Stomach (tissue), 9 donors: ENCODE data around the gene ZNF768. TPM values are rescaled to one million over a fixed set of nuclear protein-coding genes. Genes with fewer than 3 reads are reported as not detected.

Experiments used
- DNase-seq, 2 donors: peaks; one replicate each; pipeline versions ENCODE4 v3.0.0 to v3.0.0-alpha.2; 2013 to 2019
- H3K27ac ChIP-seq, 5 donors: fragments of 200-600 bp in 4 of 5; sonication (generic) in 4 of 5; one replicate each; pipeline ENCODE4 v1.5.1; 2013 to 2019; ENCODE audit warnings: mild to moderate bottlenecking in 1 of 5, moderate library complexity in 1 of 5
- H3K27me3 ChIP-seq, 3 donors: fragments of 200-600 bp; sonication (generic); one replicate each; pipeline ENCODE4 v1.5.1; 2017 to 2019; ENCODE audit warnings: mixed run types in 1 of 3
- H3K36me3 ChIP-seq, 4 donors: fragments of 200-600 bp; sonication (generic); 1 replicate in 3 of 4; 2 replicates in 1 of 4; pipeline ENCODE4 v1.5.1; 2016 to 2019
- H3K4me1 ChIP-seq, 4 donors: fragments of 200-600 bp; sonication (generic); one replicate each; pipeline ENCODE4 v1.5.1; 2016 to 2019
- H3K4me3 ChIP-seq, 4 donors: fragments of 200-600 bp; sonication (generic) in 3 of 4; one replicate each; pipeline ENCODE4 v1.5.1; 2016 to 2019; ENCODE audit warnings: mild to moderate bottlenecking in 1 of 4
- H3K9me3 ChIP-seq, 4 donors: fragments of 200-600 bp; sonication (generic); one replicate each; pipeline ENCODE4 v1.5.1; 2016 to 2019
- EP300 ChIP-seq: sonication (generic); formaldehyde crosslinking; IDR thresholded peaks from one replicate; pipeline ENCODE4 v1.6.1; 2017; ENCODE audit warnings: antibody characterized with exemption
- POLR2A ChIP-seq, 4 donors: fragments of 450-650 bp; IDR thresholded peaks; one replicate each; pipeline ENCODE4 v1.6.1; 2016; ENCODE audit warnings: antibody characterized with exemption in 4 of 4, control low read depth in 2 of 4, mild to moderate bottlenecking in 1 of 4, moderate library complexity in 1 of 4
- POLR2AphosphoS5 ChIP-seq, 3 donors: sonication (generic); formaldehyde crosslinking; IDR thresholded peaks; one replicate each; pipeline ENCODE4 v1.6.1; 2016; ENCODE audit warnings: antibody characterized with exemption in 3 of 3
- WGBS, 5 donors: extraction: QIAGEN DNeasy Blood & Tissue Kit in 3 of 5; methylation state at CpG; one replicate each; pipeline versions ENCODE4 v1.1.5 to v1.1.7; 2013 to 2018; 5-methylcytosine and 5-hydroxymethylcytosine counted together
- intact Hi-C: fragments of 100-400 bp; cut with DNase I; formaldehyde crosslinking; loops from one replicate; pipeline ENCODE4 v1.15.1; 2023; ENCODE audit warnings: low total_unique reads
- polyA plus RNA-seq, 3 donors: library from polyadenylated mRNA; stranded (reverse); fragments of 200-250 nt; gene quantifications; one replicate each; pipeline ENCODE4 v1.2.3, GENCODE V29; 2013
- total RNA-seq, 5 donors: library from RNA; depleted of rRNA; stranded (reverse); fragments of >200 nt; gene quantifications; one replicate each; pipeline versions ENCODE4 v1.1.0 to v1.2.3, GENCODE V29; 2014 to 2016
- TF ChIP-seq, protein P1 (sequence below), 7 experiments: fragments of 450-650 bp in 4 of 7; fragments of 200-600 bp in 3 of 7; sonication (generic) in 3 of 7; IDR thresholded peaks; one replicate each; pipeline ENCODE4 v1.5.1; 2016 to 2019; ENCODE audit warnings: antibody characterized with exemption in 7 of 7, control low read depth in 2 of 7, mild to moderate bottlenecking in 1 of 7
- donor health status: healthy with polysubstance abuse.
- donor health status: Bipolar disorder and iron deficiency.
- donor health status: healthy.

Gene ZNF768
- total and polyA plus RNA-seq, 8 donors, result 11.9 to 75.0 (median 31.3) TPM

- WGBS, 5 donors, result 79 to 90% (median 83%) methylated on average over 4 of the region's 4 CpGs
- peak overlapping the region in 4 of 5 donors; percentile 10 to 48 (median 42) for H3K27ac ChIP-seq
- DNase-seq, result no peak
- TF ChIP-seq, protein P1, sequence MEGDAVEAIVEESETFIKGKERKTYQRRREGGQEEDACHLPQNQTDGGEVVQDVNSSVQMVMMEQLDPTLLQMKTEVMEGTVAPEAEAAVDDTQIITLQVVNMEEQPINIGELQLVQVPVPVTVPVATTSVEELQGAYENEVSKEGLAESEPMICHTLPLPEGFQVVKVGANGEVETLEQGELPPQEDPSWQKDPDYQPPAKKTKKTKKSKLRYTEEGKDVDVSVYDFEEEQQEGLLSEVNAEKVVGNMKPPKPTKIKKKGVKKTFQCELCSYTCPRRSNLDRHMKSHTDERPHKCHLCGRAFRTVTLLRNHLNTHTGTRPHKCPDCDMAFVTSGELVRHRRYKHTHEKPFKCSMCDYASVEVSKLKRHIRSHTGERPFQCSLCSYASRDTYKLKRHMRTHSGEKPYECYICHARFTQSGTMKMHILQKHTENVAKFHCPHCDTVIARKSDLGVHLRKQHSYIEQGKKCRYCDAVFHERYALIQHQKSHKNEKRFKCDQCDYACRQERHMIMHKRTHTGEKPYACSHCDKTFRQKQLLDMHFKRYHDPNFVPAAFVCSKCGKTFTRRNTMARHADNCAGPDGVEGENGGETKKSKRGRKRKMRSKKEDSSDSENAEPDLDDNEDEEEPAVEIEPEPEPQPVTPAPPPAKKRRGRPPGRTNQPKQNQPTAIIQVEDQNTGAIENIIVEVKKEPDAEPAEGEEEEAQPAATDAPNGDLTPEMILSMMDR (IDR thresholded peaks at IDR 0.05), result no peak
- no peak for TF ChIP-seq POLR2A (IDR thresholded peaks at IDR 0.05)
- TF ChIP-seq POLR2AphosphoS5 (IDR thresholded peaks at IDR 0.05), result no peak
- TF ChIP-seq EP300, result no peak
- H3K9me3 ChIP-seq, result no peaks in the 10 kb centered on the region
- H3K27me3 ChIP-seq, result no peaks in the 10 kb centered on the region
- intact Hi-C loops, result no loop called here
- H3K36me3 ChIP-seq, result peaks cover 13 to 40% (median 37%) of the 10 kb centered on the region in 4 donors
- H3K4me3 ChIP-seq, result no peak overlapping the region
- H3K4me1 ChIP-seq, result peaks cover 5 to 83% (median 66%) of the 10 kb centered on the region in 4 donors
Measured at GRCh38 chr16:30552956-30553355, 26.6 kb upstream of the ZNF768 start.

DNA sequence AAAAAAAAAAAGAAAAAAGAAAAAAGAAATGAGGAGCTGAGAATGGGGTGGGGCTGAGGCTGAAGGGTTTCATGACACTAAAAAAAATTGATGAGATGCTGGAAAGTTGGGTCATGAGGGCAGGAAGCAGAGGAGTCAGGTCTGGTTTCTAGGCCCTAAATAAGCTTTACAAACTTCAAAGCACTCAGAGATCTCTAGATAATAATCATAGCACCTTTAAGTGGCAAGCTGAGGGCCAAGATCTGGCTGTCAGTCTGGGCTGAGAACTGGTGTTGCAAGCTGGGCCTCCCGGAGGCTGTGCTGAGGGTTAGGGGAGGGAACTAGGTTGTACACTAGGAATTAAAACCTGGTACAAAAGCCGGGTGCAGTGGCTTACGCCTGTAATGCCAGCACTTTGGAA is 25.4 kb upstream of the ZNF768 start:
- Histone ChIP-seq H3K27ac (peak overlapping the region in 3 of 5 donors; percentile 42 to 48 (median 42)), H3K9me3 (no peaks in the 10 kb centered on the region), H3K4me3 (no peak overlapping the region), H3K4me1 (peaks cover 5 to 73% (median 58%) of the 10 kb centered on the region in 4 donors), H3K27me3 (no peaks in the 10 kb centered on the region), H3K36me3 (peaks cover 13 to 40% (median 37%) of the 10 kb centered on the region in 4 donors)
- no peak for DNase-seq
- TF ChIP-seq POLR2A (IDR thresholded peaks at IDR 0.05) (no peak), POLR2AphosphoS5 (IDR thresholded peaks at IDR 0.05) (no peak), EP300 (no peak)
- TF ChIP-seq, protein P1 (IDR thresholded peaks at IDR 0.05), result no peak
- WGBS, 5 donors, result 24 to 48% (median 36%) methylated on average over 3 of the region's 3 CpGs
- intact Hi-C loops, result no loop called here

DNA sequence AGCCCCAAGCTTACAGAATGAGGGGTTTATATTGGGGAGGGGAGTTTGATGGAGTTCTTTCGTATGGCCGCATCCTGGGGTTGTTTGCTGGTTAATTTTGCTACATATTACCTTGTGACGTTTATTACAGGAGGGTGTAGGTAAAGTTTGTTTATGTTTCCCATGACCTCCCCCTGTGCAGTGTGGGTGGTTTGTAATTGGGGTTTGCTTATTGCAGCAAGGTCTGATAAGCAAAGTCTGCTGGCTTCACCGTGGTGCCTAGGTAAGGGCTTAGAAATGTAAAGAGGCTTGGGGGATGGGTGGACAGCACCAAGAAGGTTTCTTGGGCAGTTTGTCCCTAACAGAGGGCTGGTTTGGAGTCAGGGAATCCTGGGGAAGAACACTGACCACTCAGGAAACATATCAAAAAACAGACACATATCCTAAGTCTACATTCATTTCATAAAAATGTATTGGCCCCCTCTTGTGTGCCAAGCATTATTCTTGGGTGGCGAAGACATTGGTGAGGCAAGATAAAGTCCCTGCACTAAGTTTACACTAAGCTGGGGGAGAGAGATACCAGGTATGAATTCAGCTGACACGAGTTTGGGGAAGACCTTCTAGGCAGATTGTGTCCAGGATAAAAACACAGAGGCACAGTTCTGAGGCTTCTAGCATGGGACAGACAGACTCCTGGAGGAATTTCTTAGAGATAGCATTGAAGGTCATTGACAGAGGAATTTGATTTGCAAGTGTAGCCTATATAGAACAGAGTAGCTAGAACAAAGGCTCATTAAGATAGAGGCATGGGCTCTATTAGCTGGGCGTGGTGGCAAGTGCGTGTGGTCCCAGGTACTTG is 22.3 kb upstream of the ZNF768 start:
- H3K9me3 ChIP-seq, result no peaks in the 10 kb centered on the region
- TF ChIP-seq POLR2AphosphoS5 (IDR thresholded peaks at IDR 0.05), result no peak
- TF ChIP-seq EP300, result no peak
- TF ChIP-seq, protein P1 (IDR thresholded peaks at IDR 0.05), result no peak
- TF ChIP-seq POLR2A (IDR thresholded peaks at IDR 0.05), result no peak
- 32 to 53% (median 47%) methylated on average over 8 of the region's 8 CpGs for WGBS, 5 donors
- no peak overlapping the region for H3K4me3 ChIP-seq
- H3K4me1 ChIP-seq, result peaks cover 5 to 47% (median 29%) of the 10 kb centered on the region in 4 donors
- peak overlapping the region; percentile 10 to 42 (median 39) for H3K27ac ChIP-seq
- H3K27me3 ChIP-seq, result no peaks in the 10 kb centered on the region
- no peak for DNase-seq
- intact Hi-C loops, result no loop called here
- H3K36me3 ChIP-seq, result peaks cover 0 to 14% (median 10%) of the 10 kb centered on the region in 4 donors

GRCh38 chr16:30546115-30546514 is 19.7 kb upstream of the ZNF768 start:
- no peaks in the 10 kb centered on the region for H3K27me3 ChIP-seq
- no peak overlapping the region for H3K4me3 ChIP-seq
- intact Hi-C loops, result no loop called here
- H3K4me1 ChIP-seq, result peaks cover 5 to 45% (median 14%) of the 10 kb centered on the region in 4 donors
- TF ChIP-seq EP300, result no peak
- no peak for TF ChIP-seq POLR2AphosphoS5 (IDR thresholded peaks at IDR 0.05)
- TF ChIP-seq, protein P1 (IDR thresholded peaks at IDR 0.05), result no peak
- WGBS, 5 donors, result 80 to 88% (median 83%) methylated on average over 8 of the region's 8 CpGs
- H3K27ac ChIP-seq, result no peak overlapping the region
- H3K36me3 ChIP-seq, result no peaks in the 10 kb centered on the region
- H3K9me3 ChIP-seq, result no peaks in the 10 kb centered on the region
- no peak for DNase-seq
